Calu3 (cell line): ENCODE results near the gene SRD5A1. TPM values are rescaled to one million over a fixed set of nuclear protein-coding genes. Genes with fewer than 3 reads are reported as not detected.

Experiments
- BruUV-seq: library from RNA; stranded (reverse); fragments of 400-500 nt; replicated peaks from 2 replicates; lab custom pipeline; 2021; lab: Mats Ljungman, UMichigan
- CTCF ChIA-PET: fragments of 300-600 bp; sonication (Branson Sonifier 250); formaldehyde crosslinking; loops from one replicate; lab custom pipeline; 2022; ENCODE audit warnings: antibody characterized with exemption; lab: Charles Lee
- DNase-seq: peaks from one replicate; pipeline ENCODE4 v3.0.0; 2022
- H3K27ac Mint-ChIP-seq: one replicate; pipeline ENCODE4 v1.8.0; 2022; ENCODE audit warnings: mixed read lengths; ENCODE audit not compliant: unreplicated experiment
- H3K27me3 Mint-ChIP-seq: one replicate; pipeline ENCODE4 v1.8.0; 2022; ENCODE audit warnings: mixed read lengths; ENCODE audit not compliant: unreplicated experiment
- H3K36me3 Mint-ChIP-seq: one replicate; pipeline ENCODE4 v1.8.0; 2022; ENCODE audit warnings: mild to moderate bottlenecking, moderate library complexity, mixed read lengths; ENCODE audit not compliant: insufficient read depth, unreplicated experiment
- H3K4me1 Mint-ChIP-seq: one replicate; pipeline ENCODE4 v1.8.0; 2022; ENCODE audit warnings: mild to moderate bottlenecking, low read depth, mixed read lengths; ENCODE audit not compliant: unreplicated experiment
- H3K4me3 Mint-ChIP-seq: one replicate; pipeline ENCODE4 v1.8.0; 2022; ENCODE audit warnings: mild to moderate bottlenecking, low read depth, moderate library complexity, mixed read lengths; ENCODE audit not compliant: unreplicated experiment
- H3K9me3 Mint-ChIP-seq: one replicate; pipeline ENCODE4 v1.8.0; 2022; ENCODE audit warnings: low read depth, mixed read lengths; ENCODE audit not compliant: unreplicated experiment
- intact Hi-C: fragments of 100-400 bp; cut with micrococcal nuclease; formaldehyde crosslinking; loops from one replicate; pipeline ENCODE4 v1.10.0; 2022; ENCODE audit not compliant: unreplicated experiment
- total RNA-seq: library from RNA; stranded (reverse); gene quantifications from 2 replicates; pipeline ENCODE4 v1.2.3, GENCODE V29; 2022
- TF ChIP-seq, protein P1 (sequence below): fragments of 200-600 bp; IDR thresholded peaks from one replicate; pipeline ENCODE4 v1.8.0; 2022; ENCODE audit warnings: antibody characterized with exemption; ENCODE audit not compliant: unreplicated experiment

SRD5A1 gene
- total RNA-seq, 1 experiment from 2014 or later, result 15.6 TPM

DNA sequence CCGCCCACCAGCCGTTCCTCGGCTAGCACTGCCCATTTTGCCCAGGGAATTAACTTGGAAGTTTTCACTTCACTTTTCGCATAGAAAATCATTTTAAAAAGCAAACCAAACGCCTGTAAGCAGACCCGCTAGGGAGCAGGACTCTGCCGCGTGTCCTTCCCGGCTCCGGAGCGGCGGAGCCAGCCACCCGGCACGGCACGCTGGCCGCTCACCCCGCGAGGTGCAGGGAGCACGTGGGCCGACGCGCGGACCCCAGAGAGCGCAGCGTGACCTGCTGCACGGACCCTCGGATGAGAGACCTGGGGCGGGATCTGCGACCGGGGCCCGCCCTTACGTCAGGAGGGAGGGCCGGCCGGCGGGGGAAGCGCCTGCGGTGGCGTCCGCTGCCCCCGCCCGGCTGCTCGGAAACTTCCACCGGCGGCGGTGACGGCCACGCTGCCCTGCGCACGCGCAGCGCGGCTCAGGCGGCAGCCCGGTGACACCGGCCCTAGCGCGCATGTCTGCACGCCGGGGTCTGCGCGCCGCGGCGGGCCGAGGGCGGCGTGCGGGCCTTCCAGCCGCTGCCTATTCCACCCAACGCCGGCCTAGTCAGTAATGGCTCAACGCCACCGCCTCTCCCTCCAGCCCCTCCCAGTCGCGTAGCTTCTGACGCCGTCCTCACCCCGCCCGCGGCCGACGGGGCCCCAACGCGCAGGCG is 79.5 kb downstream of the SRD5A1 start:
- H3K27ac Mint-ChIP-seq, result peak overlapping the region; percentile 69
- H3K36me3 Mint-ChIP-seq, result peaks cover 35% of the 10 kb centered on the region
- CTCF ChIA-PET, result interaction anchor here (0.6 to 0.9 kb wide), 2 partner anchors 80 to 163 kb away, joined by 3 to 7 read pairs; partner anchors contain the start of genes NSUN2 and SRD5A1
- TF ChIP-seq, protein P1, sequence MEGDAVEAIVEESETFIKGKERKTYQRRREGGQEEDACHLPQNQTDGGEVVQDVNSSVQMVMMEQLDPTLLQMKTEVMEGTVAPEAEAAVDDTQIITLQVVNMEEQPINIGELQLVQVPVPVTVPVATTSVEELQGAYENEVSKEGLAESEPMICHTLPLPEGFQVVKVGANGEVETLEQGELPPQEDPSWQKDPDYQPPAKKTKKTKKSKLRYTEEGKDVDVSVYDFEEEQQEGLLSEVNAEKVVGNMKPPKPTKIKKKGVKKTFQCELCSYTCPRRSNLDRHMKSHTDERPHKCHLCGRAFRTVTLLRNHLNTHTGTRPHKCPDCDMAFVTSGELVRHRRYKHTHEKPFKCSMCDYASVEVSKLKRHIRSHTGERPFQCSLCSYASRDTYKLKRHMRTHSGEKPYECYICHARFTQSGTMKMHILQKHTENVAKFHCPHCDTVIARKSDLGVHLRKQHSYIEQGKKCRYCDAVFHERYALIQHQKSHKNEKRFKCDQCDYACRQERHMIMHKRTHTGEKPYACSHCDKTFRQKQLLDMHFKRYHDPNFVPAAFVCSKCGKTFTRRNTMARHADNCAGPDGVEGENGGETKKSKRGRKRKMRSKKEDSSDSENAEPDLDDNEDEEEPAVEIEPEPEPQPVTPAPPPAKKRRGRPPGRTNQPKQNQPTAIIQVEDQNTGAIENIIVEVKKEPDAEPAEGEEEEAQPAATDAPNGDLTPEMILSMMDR, result no peak
- peak overlapping the region; percentile 79 for H3K4me3 Mint-ChIP-seq
- no peaks in the 10 kb centered on the region for H3K9me3 Mint-ChIP-seq
- intact Hi-C loops, result loop anchor here (2.0 kb wide), 1 partner anchor 80 kb away; the partner anchor contains the start of genes NSUN2 and SRD5A1
- BruUV-seq, result no TSS peak
- H3K27me3 Mint-ChIP-seq, result no peaks in the 10 kb centered on the region
- peak; percentile 97 for DNase-seq
- peaks cover 30% of the 10 kb centered on the region for H3K4me1 Mint-ChIP-seq

DNA sequence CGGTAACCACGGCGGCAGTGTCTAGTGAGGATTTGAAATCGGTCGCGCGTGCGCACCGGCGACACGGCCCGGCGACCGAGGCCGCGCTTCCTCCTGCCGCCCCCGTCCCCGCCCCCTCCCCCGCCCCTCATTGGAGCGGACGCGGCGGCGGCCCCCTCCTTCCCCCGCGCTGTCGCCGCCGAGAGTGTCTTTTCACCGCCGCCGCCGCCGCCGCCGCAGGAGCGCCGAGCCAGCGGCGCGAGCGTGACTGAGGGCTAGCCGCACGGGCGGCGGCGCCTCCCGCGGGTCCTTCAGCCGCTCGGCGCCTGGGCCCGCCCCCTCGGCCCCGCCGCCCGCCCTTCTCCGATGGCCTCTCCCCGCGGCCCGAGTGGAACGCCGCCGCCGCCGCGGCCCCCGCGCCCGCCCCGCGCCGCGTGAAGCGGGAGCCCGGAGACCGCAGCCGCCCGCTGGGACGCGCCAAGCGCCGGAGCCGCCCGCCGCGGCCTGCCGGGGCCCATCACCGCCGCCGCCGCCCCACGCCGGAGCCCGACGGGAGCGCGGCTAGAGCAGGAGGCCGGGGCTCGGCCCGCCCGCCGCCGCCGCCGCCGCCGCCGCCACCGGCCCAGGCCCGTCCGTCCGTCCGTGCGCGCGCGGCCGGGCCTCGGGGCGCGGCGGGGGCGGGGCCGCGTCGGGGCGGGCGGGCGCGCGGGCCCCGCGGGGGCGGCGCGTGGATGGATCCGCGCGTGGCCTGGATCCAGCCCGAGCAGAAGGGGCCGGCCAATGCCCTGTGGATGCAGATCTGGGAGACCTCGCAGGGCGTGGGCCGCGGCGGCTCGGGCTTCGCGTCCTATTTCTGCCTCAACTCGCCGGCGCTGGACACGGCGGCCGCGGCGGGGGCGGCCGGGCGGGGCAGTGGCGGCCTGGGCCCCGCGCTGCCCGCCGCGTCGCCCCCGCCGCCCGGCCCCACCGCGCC is 80.3 kb downstream of the SRD5A1 start, which contains the start of gene TENT4A:
TENT4A (plus strand) TSS at position 159 of the 952 bp plus-strand sequence; CDS start at position 711, 552 bp downstream.
- TF ChIP-seq, protein P1, result no peak
- Mint-ChIP-seq H3K36me3 (peaks cover 35% of the 10 kb centered on the region), H3K9me3 (no peaks in the 10 kb centered on the region), H3K27ac (peak within 1 kb of the TSS; percentile 69), H3K27me3 (no peaks in the 10 kb centered on the region), H3K4me3 (peak within 1 kb of the TSS; percentile 79), H3K4me1 (peaks cover 39% of the 10 kb centered on the region)
- no TSS peak for BruUV-seq
- CTCF ChIA-PET, result interaction anchor here (0.9 kb wide), 1 partner anchor 81 kb away, joined by 3 read pairs; the partner anchor contains the start of genes NSUN2 and SRD5A1
- DNase-seq, result no peak
- intact Hi-C loops, result loop anchor here (2.0 kb wide), 1 partner anchor 81 kb away; the partner anchor contains the start of genes NSUN2 and SRD5A1

DNA sequence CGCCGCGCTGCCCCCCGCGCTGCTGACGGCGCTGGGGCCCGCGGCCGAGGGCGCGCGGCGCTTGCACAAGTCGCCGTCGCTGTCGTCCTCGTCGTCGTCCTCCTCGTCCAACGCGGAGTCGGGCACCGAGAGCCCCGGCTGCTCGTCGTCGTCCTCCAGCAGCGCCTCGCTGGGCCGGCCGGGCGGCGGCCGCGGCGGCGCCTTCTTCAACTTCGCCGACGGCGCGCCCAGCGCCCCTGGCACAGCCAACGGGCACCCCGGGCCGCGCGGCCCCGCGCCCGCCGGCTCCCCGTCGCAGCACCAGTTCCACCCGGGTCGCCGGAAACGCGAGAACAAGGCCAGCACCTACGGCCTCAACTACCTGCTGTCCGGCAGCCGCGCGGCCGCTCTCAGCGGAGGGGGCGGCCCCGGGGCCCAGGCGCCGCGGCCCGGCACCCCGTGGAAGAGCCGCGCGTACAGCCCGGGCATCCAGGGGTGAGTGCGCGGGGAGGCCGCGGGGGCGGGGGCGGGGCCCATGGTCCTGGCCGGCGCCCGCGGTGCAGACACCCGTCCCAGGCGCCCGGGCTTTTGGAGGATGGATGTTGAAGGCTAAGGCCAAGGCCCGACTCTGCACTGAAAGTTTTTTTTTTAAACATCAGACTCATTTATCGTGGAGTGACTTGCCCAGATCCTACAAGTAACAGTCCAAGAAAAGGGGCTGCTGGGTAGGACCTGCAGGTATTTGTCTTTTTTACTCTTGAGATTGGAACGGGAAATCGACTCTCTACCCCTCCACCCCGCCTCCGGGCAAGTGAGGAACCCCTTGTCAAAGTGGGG is 81.2 kb downstream of the SRD5A1 start:
- peaks cover 47% of the 10 kb centered on the region for H3K4me1 Mint-ChIP-seq
- TF ChIP-seq, protein P1, result no peak
- no TSS peak for BruUV-seq
- H3K27me3 Mint-ChIP-seq, result no peaks in the 10 kb centered on the region
- CTCF ChIA-PET, result no interaction called here
- peaks cover 35% of the 10 kb centered on the region for H3K36me3 Mint-ChIP-seq
- H3K4me3 Mint-ChIP-seq, result peak overlapping the region; percentile 78
- no peak overlapping the region for H3K27ac Mint-ChIP-seq
- intact Hi-C loops, result no loop called here
- DNase-seq, result peak; percentile 37
- H3K9me3 Mint-ChIP-seq, result no peaks in the 10 kb centered on the region
